Activated effector memory CD4-positive, alpha-beta T cell treated with anti-CD3 and anti-CD28 coated beads, Interleukin-2, amount 50 U/mL, for 16 hours (primary cell): ENCODE data around the gene RALB.
"Not testable (repeated sequence)": the region's sequence is repeated elsewhere in the genome, so short reads cannot be mapped to it uniquely, and the experiment has no call there.

Source experiments
- DNase-seq: peaks from one replicate; pipeline ENCODE4 v3.0.0-alpha.2; 2020

Gene RALB

DNA sequence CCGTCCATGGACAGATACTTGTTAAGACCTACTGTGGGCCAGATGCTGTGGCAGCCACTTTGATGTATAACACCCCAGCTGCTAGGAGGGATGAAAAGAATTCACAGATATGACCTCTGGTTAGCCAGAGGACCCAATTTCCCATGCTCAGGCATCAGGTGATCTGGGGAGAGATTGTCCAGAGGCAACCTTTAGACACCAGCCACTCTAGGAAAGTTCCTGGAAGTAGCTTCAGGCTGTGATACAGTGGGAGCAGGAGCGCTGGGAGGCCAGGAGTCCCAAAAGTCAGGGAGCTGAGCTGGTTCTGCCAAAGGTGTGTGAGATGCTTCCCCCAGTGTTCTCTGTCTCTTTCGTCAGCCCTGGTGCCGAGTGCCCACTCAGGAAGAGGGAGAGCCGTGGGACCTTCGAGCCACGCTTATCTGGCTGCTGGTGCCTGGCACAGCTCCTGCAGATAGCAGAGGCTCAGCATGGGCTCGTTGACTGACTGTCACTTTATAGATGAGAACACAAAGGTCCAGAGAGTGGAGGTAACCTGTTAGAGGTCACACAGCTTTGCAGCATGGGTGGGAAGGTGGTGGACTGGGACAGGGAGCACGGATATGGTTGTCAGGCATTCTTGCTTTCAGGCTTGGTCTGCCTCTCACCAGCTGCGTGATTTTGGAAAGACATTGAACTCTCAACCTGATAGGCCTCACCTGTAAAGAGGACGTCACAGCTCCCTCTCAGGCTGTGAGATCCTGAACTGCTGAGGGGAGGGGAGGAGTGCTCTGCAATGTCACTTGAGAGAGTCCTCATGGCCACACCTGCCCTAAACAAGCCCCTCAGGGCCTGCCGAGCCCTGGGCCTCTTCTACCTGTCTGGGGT lies 7.8 kb upstream of the RALB start:
- no peak for DNase-seq

DNA sequence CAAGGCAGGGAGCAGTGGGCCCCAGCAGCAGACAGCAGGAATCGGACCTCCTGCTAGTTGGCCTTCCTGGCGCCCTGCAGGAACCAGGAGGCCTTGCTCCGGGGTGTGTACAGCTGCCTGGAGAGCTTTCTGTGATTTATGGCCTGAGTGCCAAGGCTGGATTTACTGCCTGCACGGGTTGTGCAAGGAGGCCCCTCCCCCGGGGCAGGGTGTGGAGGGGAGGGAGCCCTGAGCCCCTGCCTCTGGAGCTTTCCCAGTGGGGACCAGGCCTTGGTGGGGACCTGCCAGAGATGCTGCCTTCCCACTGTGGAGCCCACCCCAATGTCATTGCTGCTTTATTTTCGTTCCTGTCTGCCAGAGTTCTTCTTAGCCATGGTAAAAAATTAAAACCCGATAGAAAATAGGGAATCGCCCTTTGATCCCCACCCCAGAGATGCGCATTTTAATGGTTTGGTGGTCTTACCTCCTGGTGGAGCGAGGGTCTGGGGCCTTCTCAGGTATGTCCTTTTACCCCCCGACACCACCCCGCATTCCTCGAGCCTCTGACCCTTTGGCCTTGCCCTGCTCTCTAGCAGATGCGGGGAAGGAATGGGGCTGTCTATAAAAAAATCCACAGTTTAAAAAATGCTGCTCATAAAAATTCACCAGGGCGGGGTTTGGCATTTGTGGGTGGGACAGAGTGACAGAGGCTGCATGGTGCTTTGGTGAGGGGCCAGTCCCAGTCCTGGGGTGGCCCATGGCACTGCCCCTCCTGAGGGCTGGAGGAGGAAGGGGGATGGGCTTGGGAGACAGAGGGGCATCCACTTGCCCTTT lies 6.9 kb upstream of the RALB start:
- DNase-seq: no peak

DNA sequence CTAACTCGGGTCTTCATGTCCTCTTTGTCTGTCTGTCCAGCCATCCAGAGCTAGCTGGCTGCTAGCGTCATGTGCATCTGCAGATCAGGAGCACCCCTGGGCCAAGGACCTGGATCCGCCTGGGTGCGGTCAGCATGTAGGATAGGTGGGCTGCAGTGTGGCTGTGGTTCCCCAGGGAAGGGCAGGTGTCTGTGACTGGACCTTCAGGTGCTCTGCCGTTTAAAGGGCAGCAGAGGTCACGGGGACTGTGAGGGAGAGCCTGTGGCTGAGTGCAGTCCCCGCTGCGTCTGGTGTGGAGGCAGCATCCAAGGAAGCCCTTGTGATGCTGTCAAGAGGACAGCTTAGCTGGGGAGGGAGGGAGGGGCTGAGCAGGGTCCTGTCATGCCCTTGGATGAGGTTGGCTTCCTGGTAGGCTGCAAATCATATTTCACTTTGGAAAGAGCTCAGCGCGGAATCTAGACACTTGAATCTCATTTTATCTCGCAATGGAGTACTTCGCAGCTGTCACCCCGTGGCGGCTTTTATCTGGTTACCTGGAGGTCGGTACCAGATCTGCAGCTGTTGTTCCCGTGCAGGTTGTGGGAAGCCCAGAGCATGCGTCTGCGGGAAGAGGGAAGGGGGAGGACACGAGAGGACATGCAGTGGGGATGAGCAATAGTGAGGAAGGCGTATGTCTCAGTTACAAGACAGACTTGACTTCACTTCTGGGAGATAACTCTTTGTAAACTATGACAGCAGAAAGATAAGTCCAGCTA lies 5.9 kb upstream of the RALB start:
- DNase-seq: no peak

DNA sequence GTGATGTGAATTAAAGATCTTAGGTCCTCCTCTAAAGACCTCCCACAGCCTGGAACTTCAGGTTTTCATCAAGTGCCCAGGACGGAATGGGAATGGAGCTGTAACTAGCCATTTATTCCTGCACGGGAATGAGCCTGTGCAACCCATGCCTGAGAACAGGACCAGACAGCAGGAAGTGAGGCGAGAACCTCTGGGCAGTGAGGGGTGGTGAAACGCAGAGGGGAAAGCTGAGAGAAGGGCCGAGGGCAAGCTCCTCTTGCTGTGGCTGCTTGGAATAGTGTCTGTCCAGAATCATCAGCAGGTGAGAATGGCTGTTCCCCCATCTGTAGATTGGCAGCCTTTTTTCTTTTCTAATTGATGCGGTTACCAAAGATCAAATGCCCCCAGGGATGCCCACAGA lies 4.8 kb upstream of the RALB start:
- DNase-seq: no peak

DNA sequence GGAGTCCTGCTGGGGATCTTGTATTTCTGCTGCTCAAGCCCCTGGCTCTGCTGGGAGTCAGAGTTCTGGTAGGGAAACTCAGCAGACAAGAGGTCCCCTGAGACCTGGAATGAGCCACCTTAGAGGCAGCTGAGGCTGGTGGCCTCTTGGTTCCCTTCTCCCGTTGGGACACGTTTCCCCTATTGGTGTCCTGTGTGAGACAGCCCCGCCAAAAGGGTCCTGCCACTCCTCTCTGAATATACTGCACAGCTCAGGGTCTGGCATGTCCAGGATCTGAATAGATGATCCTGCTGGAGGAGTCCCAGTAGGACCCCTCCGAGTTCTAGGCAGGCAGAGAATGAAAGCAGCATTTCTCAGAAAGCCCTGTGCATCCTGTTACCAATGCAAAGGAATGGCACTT lies 2.0 kb upstream of the RALB start:
- no peak for DNase-seq

DNA sequence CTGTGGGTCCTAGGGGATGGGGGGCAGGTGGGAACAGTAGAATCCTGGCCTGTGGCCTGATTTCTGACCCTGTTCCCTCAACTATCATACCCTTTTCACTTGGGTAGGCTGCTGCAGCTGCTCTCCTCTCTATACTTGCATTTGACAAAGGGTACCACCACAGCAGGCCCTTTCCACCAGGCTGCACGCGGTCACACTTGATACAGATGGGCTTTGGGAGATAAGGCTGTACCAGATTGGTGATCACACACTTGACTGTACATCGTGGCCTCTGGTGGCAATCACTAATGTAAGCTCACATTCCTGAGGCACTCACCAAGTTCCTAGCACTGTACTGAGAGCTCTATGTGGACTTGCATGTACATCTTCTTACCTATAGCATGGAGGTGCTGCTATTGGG lies 1.6 kb upstream of the RALB start:
- DNase-seq: no peak

DNA sequence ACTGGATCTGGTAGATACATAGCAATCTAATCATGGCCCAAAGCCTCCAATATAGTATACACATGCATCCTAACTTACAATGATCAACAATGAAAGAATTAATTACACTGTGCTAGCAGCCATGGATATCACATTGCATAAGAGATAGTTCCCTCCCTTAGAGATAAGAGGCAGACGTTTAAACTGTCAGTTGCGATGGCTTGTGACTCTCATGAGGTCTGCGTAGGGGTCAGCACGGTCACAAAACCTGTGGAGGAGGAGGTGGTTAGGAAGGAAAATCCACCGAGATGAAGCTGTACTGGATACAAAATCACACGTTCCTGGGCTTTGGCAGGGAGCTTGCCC lies 800 bp upstream of the RALB start:
- DNase-seq: no peak

DNA sequence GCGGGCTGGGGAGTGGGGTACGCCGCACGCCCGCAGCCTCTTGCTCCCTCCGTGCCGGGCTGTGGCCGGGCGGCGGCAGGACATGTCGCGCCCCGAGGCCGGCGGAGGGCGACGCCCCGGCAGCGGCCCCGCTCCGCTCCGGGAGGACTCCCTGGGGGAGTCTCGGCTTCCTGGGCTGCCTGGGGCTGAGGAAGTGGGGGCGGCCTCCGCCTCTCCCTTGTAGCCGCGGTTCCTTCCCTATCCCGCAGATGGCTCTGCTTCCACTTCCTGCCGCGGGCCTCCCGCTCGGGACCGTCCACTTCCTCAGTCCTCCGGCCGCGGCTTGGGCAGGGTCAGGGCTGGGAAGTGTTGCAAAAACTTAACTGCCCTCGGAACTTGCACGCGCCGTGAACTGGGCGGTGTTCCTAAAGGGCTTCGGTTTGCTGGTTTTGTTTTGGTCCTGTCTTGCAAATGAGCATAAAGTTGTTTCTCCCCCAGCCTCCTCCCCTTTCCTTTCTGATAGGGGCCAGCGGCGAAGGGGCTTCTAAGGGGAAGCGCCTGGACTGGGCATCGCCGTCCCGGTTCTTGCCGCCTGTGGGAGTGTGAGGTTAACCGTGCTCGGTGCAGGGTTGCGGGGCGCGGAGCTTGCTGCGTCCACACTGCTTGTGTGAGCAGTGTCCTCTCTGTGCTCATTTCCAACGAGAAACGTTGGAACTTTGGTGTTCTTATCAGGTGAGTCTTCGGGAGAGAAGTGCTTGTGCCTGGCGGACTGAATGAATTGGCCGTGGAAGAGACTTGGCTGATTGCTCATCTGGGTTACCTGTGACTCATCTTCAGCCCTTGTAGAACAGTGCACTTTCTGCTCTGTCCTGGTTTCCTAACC lies 600 bp downstream of the RALB start:
- DNase-seq: peak; percentile 81

DNA sequence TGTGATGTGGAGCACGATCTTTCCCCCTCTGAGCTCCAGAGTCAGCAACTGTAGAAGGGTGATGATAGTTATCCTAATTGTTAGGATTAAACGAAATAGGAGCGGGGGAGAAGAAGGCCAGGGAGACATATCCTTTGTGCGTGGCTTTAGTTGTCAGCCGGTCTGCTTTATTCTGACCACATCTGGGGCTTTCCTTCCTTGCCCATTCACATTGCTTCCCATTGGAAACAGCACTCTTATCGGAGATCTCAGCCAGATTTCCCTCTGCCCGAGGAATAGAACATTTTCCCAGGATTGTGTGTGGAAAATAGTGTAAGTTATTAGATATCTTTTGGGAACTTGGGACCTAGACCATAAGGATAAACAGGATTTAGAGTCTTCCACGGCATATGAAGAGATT lies 1.5 kb downstream of the RALB start:
- DNase-seq: no peak

DNA sequence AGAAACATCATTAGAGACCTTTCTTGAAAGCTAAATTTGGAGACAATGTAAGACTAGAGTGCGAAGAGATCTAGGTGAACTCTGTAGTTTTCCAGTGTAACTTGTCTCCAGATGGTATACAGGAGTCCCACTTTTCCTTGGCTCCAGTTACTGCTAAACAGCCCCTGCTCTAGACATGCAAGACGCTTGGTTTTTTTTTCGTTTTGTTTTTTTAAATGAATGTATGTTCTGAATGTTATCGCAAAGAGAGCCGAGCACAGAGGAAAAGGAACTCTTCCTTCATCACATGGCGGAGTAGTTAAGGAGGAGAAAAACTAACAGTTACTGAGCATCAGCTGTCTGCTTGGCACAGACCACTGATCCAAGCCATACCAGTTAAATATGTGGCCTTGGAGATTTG lies 2.4 kb downstream of the RALB start:
- DNase-seq: no peak

DNA sequence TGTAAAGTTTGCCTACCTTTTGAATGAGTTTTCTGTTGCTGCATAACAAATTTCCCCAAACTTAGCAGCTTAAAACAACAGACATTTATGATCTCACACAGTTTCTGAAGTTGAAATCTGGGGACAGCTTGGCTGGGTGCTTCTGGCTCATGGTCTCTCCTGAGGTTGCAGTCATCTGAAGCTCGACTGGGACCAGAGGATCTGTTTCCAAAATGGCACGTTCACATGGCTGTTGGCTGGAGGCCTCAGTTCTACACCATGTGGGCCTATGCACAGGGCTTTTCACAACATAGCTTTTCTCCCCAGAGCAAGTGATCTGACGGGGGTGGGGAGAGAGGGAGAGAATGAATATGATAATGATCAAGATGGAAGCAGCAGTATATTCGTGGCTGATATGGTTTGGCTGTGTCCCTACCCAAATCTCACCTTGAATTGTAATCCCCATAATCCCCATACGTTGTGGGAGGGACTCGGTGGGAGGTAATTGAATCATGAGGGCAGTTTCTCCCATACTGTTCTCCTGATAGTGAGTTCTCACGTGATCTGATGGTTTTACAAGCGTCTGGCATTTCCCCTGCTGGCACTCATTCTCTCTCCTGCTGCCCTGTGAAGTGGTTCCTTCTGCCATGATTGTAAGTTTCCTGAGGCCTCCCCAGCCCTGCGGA lies 3.5 kb downstream of the RALB start:
- DNase-seq: no peak

DNA sequence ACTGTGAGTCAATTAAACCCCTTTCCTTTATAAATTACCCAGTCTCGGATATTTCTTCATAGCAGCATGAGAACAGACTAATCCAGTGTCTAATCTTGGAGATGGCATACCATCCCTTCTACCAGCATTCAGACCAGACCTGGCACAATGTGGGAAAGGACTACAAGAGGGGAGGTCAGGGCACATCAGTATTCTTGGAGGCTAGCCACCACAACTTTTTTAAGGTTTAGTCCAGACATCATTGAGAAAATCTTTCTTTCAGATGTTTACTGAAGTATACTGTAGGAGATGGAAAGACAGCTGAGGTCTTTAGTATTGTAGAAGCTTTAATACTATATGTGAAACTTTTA lies 4.0 kb downstream of the RALB start:
- DNase-seq: no peak

DNA sequence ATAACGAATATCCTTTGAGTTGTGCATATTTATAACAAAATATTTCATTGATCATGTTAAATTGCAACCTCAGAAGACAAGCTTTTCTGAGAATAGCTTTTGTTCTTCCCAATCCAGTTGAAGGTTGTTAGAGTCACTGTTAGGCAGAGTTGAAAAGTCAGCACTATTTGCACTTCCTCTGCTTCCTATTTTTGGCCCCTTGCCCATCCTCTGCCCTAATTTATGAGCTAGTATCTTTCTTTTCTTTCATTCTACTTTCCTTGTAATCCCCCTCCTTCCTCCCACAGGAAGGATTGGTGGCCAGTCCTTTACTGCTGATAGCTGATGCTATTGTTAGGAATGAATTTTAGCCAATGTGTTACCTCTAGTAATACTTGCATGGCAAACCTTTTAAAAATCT lies 4.9 kb downstream of the RALB start:
- no peak for DNase-seq

DNA sequence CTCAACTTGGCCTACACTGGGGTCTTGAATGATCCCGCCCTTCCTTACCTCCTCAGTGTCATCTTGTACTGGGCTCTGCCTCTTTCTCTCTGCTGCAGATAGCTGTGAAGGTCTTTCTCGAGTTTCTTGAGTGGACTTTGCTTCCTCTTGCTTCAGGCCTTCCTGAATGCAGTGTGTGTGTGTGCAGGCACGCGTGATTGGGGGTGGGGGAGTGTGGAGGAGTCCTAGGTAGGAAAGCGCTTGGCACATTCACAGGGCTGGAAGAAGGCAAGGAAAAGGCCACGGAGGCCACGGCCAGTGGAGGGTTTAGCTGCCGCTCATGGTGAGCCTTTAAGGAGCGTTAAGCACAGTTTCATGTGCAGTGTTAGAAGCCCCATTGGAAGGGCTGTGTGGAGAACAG lies 5.5 kb downstream of the RALB start:
- DNase-seq: no peak

DNA sequence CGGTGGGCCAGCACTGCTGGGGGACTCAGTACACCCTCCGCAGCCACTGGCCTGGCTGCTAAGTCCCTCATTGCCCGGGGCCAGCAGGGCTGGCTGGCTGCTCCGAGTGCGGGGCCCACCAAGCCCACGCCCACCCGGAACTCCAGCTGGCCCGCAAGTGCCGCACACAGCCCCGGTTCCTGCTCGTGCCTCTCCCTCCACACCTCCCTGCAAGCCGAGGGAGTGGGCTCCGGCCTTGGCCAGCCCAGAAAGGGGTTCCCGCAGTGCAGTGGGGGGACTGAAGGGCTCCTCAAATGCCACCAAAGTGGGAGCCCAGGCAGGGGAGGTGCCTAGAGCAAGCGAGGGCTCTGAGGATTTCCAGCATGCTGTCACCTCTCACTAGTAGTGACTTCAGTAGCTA lies 7.3 kb downstream of the RALB start:
- not testable (repeated sequence) for DNase-seq

DNA sequence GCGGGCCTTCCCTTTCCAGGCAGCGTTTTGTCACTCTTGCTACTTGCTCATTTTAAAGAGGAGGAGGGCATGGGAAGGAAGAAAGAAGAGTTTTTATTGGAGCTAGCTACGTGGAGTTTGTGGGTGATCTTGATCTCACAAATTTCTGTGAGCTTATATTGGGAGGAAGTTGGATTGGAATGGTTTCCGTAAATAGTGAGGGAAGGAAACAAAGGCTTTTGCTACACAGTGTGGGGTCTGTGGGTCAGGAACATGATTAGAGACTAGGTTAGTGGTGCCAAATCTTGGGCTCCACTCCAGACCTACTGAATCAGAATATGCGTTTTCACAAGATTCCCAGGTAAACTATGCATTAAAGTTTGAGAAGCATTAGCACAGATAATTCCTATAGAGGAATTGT lies 8.1 kb downstream of the RALB start:
- no peak for DNase-seq

DNA sequence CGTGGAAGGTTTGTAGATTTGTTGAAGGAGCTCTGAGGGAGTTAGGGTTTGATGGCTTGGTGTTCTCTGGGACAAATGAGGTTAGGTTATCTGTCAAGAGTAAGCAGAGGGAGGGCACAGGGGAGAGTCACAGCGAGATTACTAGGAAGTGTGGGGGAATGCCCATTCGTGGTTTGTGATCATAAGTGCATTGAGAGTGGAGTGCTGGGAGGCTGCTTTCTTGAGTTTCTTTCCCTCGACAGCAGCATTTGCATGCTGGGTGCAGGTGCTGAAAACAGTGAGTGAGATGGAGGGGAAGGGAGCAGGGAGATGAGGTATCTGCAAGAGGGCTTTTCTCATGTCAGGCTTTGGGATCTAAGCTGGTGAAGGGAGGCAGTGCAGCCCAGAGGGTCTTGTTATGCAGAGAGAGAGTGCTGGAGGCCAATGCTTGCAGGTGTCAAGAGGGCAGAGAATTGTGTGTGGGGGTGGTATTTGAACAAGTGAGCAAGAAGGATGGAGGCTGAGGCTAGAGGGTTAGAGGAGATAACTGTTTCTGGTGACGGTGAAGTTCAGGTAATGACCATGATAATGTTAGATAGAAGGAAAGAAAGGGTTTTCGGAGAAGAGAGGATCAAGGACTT lies 8.8 kb downstream of the RALB start:
- peak; percentile 73 for DNase-seq

DNA sequence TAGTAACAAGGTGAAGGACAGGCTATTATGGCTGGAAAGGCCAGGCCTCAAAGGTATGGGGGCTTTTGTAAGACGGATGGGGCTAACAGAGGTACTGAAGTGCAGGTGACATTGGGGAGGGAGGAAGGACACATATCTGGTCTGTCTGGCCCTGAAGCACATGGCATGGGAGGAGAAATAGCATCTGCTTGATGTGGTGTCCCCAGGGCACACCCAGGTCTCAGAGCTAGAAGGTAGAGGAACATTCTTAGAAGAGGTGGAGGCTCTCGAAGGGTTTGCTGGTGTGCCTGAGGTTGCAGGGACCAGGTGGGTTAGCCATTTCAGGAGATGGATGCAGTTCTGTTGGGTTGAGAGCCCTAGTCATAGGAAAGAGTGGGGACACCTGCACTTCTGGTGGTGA lies 9.5 kb downstream of the RALB start:
- DNase-seq: no peak

DNA sequence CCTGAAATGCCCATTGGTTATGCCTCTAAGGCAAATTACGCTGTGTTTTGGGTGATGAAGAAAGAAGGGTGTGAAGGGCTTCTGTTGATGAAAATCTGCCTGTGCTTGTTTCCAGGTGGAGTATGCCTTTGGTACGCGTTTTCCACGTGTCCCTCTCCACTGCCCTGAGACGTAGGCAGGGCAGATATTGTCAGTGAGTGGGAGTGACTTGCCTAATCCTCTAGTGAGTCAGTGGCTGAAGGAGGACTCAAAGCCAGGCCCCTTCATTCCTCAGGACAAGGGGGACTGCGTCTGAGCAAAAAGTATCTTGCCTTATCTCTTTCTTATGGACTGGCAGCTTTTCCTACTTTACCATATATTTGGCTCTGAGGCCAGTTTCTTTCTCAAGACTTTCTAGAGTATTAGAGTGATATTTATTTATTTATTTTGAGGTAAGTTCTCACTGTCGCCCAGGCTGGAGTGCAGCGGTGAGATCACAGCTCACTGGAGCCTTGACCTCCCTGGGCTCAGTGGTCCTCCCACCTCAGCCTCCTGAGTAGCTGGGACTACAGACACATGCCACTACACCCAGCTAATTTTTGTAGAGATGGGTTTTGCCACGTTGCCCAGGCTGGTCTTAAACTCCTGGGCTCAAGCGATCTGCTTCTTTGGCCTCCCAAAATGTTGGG lies 10.2 kb downstream of the RALB start:
- no peak for DNase-seq

DNA sequence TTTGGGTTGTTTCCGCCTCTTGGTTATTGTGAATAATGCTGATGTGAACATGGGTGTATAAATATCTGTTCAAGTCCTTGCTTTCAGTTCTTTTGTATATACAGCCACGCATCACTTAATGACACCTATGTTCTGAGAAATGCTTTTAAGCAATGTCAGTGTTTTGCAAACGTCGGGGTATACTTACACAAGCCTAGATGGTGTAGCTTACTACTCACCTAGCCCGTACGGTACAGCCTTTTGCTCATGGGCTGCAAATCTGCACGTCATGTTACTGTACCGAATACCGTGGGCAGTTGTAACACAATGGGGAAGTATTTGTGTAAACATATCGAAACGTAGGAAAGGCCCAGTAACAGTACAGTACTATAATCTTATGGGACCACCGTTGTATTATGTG lies 12.4 kb downstream of the RALB start:
- DNase-seq: no peak

DNA sequence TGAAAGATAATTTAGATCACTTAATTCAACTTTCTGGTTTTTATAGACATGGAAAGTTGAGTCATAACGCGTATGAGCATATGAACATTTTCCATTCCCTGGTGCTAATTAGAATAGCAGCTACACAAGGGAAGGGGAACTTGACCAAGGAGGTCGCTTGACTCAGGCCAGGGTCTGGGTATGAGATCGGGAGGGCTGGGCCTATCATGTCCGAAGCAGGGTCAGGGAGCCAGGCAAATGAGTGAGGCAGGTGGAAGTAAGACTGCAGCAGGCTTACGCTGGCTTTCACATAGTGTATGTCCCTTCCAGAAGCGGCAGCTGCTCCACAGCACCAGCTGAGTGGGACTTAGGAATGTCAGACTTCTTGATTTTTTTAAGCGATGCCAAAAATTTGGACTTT lies 14.7 kb downstream of the RALB start:
- no peak for DNase-seq
